GM12873 (cell line): ENCODE data around the gene VPS13C.

Source experiments
- CTCF ChIP-seq: IDR thresholded peaks from 2 replicates; pipeline ENCODE4 v1.5.1; 2012; ENCODE audit warnings: low read depth, mild to moderate bottlenecking, moderate library complexity, low read length, control low read depth; ENCODE audit not compliant: insufficient read depth; ENCODE audit errors: missing control alignments

The VPS13C gene

GRCh38 chr15:62027916-62028315, 32.3 kb downstream of the VPS13C start:
- no peak for TF ChIP-seq CTCF

GRCh38 chr15:62027263-62027565, 33.0 kb downstream of the VPS13C start:
- TF ChIP-seq CTCF: no peak

GRCh38 chr15:62026487-62027262, 33.6 kb downstream of the VPS13C start:
- TF ChIP-seq CTCF: no peak

- peak; percentile 39 for TF ChIP-seq CTCF
These were observed 38.2 kb downstream of the VPS13C start for GRCh38 chr15:62021991-62022600.

- TF ChIP-seq CTCF: no peak
These were observed 39.6 kb downstream of the VPS13C start for GRCh38 chr15:62020576-62021160.

- TF ChIP-seq CTCF: no peak
These were observed 62.5 kb downstream of the VPS13C start for GRCh38 chr15:61997786-61998185.

- TF ChIP-seq CTCF: no peak
These were observed 64.1 kb downstream of the VPS13C start for GRCh38 chr15:61996056-61996635.
